SW 1271 (cell line): ENCODE measurements around the gene WFIKKN2.

Experiments used
- DNase-seq, 2 experiments: peaks; one replicate each; lab custom pipeline; 2025; lab: John Stamatoyannopoulos, UW

The WFIKKN2 gene

DNA sequence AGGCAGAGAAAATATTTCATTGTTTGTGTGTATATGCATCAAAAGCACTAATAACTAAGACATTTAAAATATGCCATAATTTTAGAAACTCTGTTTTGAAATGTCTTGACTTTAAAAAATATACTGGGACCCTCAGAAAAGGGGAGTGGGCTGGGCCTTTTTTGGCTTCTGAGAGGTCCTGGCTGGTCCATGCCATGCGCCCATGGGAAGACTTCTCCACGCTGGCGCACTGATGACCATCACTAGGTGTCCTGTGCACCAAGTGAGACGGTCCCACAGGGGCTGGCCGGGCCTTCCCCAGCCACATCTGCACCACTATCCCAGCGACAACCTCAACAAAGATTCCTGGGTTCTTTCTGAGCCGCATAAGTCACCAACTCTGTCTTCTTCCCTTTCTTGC lies 27.0 kb upstream of the WFIKKN2 start:
- DNase-seq: no peak

DNA sequence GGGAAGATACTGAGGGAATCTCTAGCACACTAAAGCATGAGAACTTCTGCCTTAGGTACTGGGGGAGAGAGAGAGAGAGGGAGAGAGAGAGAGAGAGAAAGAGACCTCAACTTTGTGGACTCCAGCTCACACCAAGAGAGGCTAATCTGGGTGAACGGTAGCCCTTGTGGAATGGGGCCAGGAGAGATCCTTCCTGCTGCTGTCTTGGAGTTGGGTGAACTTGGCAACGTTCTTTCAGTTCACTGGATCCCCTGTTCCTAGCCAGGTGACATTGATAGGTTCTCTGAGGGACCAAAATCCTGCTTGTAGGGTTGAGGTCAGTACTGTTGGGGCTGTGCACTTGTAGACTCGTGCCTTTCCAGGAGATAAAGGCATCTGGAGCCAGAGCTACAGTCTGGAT lies 26.5 kb upstream of the WFIKKN2 start:
- no peak for DNase-seq

DNA sequence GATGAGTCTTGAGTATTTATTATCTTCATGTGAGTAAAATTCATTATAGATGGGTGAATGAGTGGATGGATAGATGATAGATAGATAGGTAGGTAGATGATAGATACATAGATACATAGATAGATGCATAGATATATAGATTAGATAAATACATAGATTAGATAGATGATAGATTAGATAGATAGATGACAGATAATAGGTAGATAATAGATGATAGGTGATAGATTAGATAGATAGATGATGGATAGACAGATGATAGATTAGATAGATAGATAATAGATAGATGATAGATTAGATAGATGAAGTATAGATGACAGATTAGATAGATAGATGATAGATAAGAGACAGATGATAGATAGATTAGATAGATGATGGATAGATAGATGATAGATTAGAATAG lies 21.8 kb upstream of the WFIKKN2 start:
- no peak for DNase-seq

DNA sequence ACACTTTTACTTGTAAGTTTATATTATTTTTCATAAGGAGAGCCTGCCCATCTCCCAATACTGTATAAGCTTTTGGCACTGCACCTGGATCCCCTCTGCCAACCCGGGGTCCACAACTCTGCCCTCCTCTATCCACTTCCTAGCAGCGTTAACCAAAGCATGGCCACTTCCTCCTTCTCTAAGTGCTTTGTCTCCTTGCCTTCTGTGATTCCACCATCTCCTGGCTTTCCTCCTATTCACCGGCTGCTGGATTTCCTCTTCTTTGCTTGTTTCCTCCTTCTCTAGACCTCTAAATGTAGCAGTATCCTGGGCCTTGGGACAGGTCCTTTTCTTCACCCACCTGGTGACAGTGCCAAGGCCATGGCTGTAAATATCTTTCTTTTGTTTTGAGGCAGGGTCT lies 20.0 kb upstream of the WFIKKN2 start:
- DNase-seq: no peak

DNA sequence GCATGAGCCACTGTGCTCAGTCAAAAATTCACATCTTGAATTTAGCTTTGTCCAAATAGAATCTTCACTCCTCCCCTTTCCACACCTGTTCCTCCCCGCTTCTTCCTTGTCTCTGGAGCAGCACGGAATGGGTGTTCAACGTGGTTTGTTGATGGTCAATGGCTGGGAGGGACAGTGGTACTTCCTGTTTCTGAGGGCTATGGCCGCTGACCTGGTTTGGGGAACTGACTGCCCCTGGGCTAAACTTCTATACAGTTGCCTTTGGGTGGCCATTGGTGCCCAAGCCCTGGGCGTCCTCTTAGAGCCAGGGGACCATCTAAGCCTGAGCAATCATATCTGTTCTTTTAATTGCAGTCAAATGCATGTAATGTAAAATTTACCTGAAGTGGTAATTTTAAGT lies 19.1 kb upstream of the WFIKKN2 start:
- DNase-seq: no peak

DNA sequence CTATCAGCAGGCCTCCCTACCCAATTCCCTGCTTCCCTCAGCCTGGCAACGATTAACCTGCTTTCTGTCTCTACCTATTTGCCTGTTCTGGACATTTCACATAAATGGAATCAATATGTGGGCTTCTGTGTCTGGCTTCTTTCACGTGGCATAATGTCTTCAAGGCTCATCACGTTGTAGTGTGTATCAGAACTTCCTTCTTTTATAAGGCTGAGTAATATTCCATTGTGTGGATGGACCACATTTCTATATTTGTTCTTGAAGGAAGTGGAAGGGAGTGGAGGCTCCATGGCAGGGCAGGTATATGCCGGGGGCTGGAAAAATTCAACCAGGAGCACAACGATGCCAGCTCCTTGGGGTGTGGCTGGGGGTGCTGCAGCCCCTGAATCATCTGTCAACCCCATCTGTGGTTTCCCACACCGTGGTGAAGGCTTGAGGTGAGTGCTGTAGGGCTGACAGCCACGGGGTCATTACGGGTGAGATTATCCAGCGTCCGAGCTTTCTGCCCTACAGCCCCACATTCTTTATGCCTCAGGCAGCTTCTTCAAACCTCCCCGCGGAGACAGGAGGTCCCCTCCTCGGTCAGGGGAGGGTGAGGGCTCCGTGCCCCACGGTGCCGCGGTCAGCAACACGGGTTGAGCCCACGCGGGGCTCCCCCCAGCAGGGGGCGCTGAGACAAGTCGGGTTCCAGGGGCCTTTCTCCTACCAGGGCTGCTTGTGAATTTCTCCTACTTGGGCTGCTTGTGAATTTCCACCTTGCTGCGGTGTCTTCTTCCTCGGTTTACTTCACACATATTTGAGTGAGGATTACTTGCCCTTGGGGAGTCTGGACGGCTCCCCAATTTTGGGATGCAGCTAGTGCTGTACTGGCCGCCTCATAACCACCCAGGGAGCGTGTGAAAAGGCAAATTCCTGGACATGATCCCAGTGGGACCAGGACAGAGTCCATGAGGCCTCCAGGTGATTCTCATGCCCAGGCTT lies 18.3 kb upstream of the WFIKKN2 start:
- DNase-seq: no peak

DNA sequence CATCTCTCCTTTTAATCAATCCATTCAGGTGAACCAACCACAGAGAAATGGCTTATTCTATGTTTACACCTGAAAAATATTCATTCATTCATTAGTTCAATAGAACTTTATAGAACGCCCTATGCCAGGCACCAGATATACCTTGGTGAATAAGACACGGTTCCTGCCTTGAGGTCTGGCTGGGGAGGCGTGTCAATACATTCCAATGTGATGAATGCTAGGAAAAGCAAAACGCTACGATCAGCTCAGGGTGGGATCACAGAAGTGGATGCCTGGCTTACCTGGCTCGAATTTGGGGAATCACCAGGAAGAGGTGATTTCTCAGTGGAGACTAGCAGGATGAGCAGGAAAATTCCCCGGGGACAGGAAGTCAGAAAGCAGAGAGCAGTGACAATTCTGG lies 17.5 kb upstream of the WFIKKN2 start:
- no peak for DNase-seq

DNA sequence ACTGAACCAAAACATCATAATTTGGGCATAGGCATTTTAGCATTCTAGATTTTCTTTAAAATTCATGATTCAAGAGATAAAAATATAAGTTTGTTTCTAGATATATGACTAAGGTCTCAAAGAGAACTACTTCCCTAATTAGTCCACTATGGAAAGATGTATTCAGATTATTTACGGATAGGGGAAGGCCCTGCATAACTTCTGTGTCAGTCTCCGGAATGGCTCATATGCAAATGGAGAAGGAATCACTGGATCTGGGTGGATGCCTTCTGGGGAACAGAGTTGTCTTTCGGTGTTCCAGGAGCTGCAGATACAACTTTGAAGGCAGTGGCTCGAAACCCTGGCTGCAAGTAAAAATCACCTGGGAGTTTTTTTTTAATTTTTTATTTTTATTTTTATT lies 17.1 kb upstream of the WFIKKN2 start:
- DNase-seq: no peak

DNA sequence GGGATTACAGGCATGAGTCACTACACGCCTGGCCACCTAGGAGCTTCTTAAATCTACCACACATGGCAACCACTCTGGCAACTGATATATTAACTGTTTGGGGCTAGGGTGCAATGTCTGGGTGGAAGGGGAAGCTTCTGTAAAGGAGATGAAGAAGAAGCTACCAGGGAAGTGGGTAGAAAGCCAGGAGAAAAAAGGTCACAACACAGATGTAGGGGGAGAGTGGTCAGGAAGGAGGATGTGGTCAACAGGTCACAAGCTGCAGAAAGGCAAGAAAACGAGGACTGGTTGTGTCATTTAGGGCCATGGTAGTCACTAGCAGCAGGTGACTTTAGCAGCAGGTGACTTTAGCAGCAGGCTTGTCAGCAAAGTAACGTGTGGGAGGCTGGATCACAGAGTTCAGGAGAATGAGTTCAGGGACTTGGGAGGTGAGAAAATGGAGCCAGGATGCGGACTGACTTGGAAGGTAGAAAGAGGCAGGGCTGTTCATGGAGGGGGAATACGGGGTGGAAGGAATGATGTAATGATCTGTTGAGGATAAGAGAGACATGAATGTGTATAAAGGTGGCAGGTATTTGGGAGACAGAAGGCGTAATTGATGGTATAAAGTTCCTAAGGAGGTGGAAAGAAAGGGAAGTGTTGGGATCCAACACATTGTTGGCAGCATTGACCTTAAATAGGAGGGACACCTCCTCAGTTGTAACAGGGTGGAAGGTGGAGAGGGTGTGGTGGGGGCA lies 16.3 kb upstream of the WFIKKN2 start:
- DNase-seq: no peak

DNA sequence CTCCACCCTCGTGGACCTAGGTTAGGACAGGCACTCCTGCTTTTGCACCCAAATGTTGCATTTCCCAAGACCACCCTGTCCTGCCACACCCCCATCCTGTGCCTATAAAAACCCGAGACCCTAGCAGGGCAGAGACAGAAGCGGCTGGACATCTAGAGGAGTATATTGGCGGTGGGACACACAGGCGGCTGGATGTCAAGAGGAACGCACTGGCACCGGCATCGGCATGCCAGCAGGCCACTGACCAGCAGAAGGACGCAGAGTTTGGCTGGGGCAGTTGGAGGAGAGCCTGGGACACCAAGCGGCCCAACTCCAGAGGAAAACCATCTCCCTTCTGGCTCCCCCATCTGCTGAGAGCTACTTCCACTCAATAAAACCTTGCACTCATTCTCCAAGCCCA lies 14.7 kb upstream of the WFIKKN2 start:
- no peak for DNase-seq

DNA sequence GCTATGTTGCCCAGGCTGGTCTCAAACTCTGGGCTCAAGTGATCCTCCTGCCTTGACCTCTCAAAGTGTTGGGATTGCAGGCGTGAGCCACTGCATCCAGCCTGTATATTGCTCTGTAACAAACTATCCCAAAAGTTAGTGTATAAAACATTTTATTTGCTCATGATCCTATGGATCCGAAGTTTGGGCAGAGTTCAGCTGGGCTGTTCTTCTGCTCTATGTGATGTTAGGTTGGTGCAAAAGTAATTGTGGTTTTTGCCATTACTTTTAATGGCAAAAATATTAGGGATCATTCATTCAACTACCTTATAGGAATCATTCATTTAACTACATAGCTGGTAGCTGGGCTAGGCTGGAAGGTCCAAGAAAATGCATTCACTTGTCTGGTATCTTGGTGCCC lies 12.8 kb upstream of the WFIKKN2 start:
- no peak for DNase-seq

DNA sequence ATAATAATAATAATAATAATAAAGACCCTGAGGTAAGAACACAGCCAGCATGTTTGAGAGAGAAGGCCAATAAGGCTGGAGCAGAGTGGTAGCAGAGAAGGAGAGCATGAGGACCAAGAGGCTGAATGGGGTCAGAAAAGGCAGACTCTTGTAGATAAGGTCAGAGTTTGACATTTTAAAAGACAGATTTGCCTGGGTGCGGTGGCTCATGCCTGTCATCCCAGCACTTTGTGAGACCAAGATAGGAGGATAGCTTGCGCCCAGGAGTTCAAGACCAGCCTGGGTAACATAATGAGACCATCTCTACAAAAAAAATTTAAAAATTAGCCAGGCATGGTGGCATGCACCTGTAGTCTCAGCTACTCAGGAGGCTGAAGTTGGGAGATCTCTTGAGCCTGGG lies 11.0 kb upstream of the WFIKKN2 start:
- DNase-seq: no peak

DNA sequence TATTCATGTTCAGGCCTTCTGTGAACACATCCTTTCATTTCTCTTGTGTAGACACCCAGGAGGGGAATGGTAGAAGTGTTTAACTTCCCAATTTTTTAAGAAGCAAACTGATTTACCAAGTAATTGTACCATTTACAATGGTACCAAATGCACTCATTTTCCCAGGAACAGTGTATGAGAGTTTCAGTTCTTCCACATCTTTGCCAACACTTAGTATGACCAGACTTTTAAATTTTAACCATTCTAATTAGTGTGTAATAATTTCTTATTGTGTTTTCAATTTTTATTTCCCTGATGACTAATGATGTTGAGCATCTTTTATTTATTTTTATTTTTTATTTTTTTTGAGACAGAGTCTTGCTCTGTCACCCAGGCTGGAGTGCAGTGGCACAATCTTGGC lies 10.2 kb upstream of the WFIKKN2 start:
- DNase-seq: no peak

DNA sequence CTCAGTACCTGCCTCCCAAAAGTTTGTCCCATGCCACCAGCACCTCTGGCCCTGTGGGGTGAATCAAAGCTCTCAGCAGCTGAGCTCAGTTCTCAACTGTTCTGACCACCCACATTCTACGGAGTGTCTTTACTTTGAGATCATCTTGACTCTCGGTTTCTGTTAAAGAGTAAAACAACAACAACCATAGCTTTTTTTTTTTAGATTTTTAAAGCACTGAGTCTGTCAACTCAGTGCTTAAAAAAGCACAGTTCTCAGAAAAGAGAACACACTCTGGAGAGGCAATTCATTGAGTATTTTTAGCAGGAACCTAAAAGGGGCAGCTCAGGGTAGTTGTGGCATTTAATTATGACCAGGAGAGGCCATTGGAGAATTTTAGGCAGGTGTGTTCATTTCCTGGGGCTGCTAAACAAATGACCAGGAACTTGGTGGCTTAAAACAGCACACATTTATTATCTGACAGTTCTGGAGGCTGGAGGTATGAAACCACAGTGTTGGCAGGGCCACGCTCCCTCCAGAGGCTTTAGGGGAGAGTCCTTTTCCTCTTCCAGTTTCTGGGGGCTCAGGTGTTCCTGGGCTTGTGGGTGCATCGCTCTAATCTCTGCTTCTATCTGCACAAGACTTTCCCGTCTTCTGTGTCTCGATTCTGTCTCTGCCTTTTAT lies 6.7 kb upstream of the WFIKKN2 start:
- DNase-seq: no peak

DNA sequence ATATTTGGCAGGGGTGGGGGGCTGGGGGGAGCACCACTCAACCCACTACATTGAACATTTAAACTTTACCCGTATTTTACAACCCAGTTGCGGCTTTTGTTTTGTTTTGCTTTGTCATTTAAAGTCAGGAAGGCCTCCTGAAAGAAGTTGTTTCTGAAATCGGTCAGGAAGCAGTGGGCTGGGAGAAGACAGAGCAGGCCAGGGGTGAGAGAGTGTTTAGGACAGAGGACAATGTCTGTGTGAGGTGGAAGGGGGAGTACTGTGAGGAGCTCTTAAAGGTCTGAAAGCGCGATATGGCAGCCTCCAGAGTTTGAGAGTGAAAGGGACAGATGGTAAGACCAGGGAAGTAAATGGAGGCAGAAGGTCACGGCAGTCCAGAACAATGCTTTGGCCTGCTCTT lies 6.1 kb upstream of the WFIKKN2 start:
- DNase-seq: no peak

DNA sequence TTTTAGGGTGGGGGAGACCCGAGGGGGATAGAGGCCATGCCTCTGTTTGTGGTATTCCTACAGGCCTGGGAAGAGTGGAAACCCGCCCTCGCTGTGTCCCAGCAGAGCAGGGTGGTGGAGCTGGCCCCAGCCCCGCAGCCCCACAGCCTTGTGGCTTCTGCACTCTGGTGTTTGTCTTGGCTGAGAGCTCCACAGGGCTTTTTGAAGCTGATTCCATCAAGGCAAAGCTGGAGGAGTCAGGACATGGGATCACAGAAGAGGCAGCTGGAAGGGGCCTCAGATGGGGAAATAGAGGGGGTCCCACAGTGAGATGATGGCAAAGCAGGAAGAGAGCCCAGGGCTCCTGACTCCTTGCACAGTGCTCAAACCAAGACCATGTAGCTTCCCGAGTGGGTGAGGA lies 5.0 kb upstream of the WFIKKN2 start:
- no peak for DNase-seq

DNA sequence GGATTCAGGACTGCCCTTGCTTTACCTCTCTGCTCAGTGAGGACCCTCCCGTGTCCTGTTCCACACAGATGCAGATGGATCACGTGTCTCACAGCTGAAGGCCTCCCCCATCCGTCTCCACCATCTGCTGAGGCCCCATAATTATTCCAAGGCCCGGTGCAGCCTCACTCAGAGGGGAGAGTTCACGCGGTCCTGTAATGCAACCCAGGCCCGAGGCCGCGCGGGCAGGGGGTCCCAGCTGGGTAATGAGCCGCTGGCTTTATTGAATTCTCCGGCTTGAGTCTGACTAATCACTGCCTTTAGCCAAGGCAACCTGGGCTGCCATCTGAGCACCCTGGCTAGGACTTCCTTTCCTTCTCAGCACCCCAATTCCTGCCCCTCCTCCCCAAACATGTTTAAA lies 4.4 kb upstream of the WFIKKN2 start:
- no peak for DNase-seq

DNA sequence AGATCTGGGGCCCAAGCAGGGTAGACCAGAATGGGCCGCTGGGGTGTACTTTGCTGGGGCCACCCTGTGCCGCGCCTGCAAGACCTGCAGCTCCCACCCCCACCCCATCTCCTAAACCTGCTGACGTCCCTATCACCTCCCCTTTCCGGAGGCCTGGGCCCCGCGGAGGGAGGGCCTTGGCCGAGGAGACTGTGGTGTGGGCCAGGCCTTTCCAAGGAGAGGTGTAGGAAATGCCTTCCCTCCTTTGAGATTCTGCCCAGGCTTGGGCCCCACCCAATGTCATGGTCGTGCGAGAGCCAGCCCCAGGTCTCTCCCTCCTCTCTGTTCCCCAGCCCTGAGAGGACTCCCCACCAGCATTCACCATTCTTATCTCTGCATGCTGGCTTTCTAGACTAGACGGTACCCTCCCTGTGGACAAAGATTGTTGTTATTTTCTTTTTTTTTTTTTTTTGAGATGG lies 3.9 kb upstream of the WFIKKN2 start:
- no peak for DNase-seq

DNA sequence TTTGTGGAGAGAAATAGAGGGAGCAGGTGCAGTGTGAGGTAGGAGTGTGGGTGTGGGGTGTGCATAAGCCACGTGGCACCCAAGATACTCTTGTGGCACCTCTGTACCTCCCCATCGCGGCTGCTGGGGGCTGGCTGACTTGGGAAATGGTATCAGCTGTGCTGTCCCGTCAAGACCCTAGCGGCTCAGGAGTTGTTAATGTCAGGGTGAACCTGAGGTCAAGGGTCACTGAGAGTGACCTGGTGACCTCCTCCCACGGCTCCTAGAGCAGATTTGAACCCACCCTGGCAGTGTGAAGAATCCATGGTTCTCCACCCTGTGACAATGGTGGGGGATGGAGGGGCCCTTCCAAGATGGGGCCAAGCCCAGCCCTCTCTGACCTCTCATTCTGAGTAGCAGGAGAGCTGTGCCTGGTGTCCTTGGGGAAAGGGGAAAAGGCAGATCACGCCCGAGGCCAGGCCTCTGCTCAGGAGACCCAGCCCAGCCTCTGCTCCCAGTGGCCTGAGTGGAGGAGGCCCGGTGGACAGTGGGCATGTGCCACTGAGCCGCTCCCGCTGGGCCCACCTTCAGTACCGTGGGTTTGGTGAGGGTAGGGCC lies 3.0 kb upstream of the WFIKKN2 start:
- no peak for DNase-seq

DNA sequence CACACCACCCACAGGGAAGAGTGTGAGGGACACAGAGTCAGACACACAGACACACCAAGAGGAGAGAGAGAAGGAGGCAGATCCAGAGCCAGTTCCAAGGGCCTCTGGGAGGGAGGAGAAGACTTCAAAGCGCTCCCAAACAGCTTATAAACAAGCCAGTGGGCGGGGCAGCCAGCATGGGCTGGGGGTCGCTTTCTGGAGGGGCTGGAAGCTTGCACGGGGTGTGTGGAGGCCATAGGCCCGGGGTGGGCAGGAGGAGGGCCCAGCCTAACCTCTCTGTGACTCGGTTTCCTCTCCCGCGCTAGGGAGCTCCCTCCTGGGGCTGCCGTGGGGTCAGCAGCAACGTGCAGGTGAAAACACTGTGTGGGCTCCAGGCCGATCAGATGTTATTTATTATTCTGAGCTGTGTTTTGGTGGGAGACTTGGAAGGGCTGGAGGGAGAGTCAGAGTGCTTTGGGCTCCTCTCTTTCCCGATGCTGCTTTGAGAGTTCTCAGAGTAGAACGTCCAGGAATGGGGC lies 2.5 kb upstream of the WFIKKN2 start:
- no peak for DNase-seq

DNA sequence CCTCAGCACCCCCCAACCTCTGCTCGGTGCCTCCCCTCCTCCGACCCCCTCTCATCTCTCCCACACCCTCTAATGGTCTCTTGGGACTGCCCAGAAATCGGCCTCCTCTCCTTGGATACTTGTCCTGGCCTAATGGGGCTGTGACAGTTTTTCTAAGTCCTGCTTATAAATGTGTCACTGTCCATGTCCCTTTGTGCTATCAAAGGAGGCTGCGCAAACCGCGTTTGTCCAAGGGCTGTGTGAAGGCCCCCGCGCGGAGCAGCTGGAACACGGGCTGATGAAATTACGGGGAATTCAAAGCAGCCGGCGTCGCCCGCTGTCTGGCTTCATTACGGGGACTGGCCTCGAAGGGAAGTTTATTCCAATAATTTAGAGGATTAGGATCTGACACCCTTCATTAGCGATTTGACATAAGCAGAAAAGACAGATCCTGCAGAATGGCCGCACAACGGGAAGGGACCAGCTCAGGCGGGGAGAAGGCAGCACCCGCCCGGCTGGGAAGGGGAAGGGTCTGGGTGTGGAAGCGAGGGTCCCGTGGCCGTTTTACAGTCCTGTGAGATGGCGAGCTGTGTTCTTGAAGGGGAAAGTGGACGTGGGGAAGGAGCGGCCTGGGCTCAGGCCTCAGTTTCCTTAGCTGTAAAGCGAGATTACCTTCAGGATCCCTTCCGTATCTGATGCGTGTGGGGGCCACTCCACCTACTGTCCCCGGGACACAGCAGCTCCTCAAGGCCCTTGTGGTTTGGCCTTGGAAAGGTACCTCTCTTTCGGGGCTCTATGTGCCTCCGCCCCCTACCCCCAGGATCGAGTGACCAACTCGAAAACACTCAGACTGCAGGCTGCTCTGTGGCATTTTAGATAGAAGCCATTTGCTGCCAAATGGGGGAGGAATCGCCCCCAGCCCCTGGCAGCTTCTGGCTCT lies 1.6 kb upstream of the WFIKKN2 start:
- DNase-seq: no peak
